Ecto neural progenitor cell (in vitro differentiated cells): Measurements from ENCODE around the gene SPDYE16.
"Not testable (repeated sequence)": the region's sequence is repeated elsewhere in the genome, so short reads cannot be mapped to it uniquely, and the experiment has no call there.

Source experiments
- DNase-seq: peaks from one replicate; pipeline ENCODE4 v3.0.0-alpha.2; 2018; ENCODE audit warnings: low spot score

Gene SPDYE16

GRCh38 chr7:76543197-76543596 is at the start of gene SPDYE16:
Gene SPDYE16, minus strand, starts transcription at chr7:76543297. Its CDS starts 1,838 bp downstream, at chr7:76541459.
- not testable (repeated sequence) for DNase-seq

- not testable (repeated sequence) for DNase-seq
These were observed 49.6 kb upstream of the SPDYE16 start for GRCh38 chr7:76592694-76593093.

- DNase-seq: not testable (repeated sequence)
These were observed 48.7 kb upstream of the SPDYE16 start for GRCh38 chr7:76591602-76592304.

- DNase-seq: not testable (repeated sequence)
These were observed 47.9 kb upstream of the SPDYE16 start for GRCh38 chr7:76591033-76591432.

- not testable (repeated sequence) for DNase-seq
These were observed 45.5 kb upstream of the SPDYE16 start for GRCh38 chr7:76588586-76588985.

- DNase-seq: not testable (repeated sequence)
These were observed 43.7 kb upstream of the SPDYE16 start for GRCh38 chr7:76586585-76587315.

- DNase-seq: not testable (repeated sequence)
These were observed 40.7 kb upstream of the SPDYE16 start for GRCh38 chr7:76583636-76584281.

- DNase-seq: not testable (repeated sequence)
These were observed 39.9 kb upstream of the SPDYE16 start for GRCh38 chr7:76582848-76583631.

GRCh38 chr7:76575919-76576655 is 33.0 kb upstream of the SPDYE16 start:
- not testable (repeated sequence) for DNase-seq

- not testable (repeated sequence) for DNase-seq
These were observed 32.3 kb upstream of the SPDYE16 start for GRCh38 chr7:76575431-76575830.

- not testable (repeated sequence) for DNase-seq
These were observed 29.2 kb upstream of the SPDYE16 start for GRCh38 chr7:76572296-76572695.

- not testable (repeated sequence) for DNase-seq
These were observed 27.3 kb upstream of the SPDYE16 start for GRCh38 chr7:76570324-76570775.

GRCh38 chr7:76568742-76569141 is 25.6 kb upstream of the SPDYE16 start:
- DNase-seq: not testable (repeated sequence)

GRCh38 chr7:76567753-76568152 is 24.7 kb upstream of the SPDYE16 start:
- DNase-seq: not testable (repeated sequence)

GRCh38 chr7:76567311-76567710 is 24.2 kb upstream of the SPDYE16 start:
- DNase-seq: not testable (repeated sequence)

- DNase-seq: not testable (repeated sequence)
These were observed 21.9 kb upstream of the SPDYE16 start for GRCh38 chr7:76565001-76565400.

- not testable (repeated sequence) for DNase-seq
These were observed 18.2 kb upstream of the SPDYE16 start for GRCh38 chr7:76561342-76561741.

- DNase-seq: not testable (repeated sequence)
These were observed 17.1 kb upstream of the SPDYE16 start for GRCh38 chr7:76560157-76560556.

- DNase-seq: not testable (repeated sequence)
These were observed 16.6 kb upstream of the SPDYE16 start for GRCh38 chr7:76559685-76560084.

GRCh38 chr7:76551992-76552391 is 8.9 kb upstream of the SPDYE16 start:
- DNase-seq: not testable (repeated sequence)

GRCh38 chr7:76549855-76550248 is 6.8 kb upstream of the SPDYE16 start:
- not testable (repeated sequence) for DNase-seq
